A549 (cell line): ENCODE measurements around the gene SPATA1.

ENCODE experiments used
- CHD4 ChIP-seq: fragments of 200-600 bp; sonication (generic); IDR thresholded peaks from 2 replicates; pipeline ENCODE4 v1.6.1; 2016; ENCODE audit warnings: antibody characterized with exemption, mild to moderate bottlenecking, borderline replicate concordance
- CTCF ChIP-seq: fragments of >200 bp; sonication (Bioruptor Twin); formaldehyde crosslinking; IDR thresholded peaks from 3 replicates; pipeline ENCODE4 v1.5.1; 2016
- EP300 ChIP-seq, 2 experiments: fragments of >200 bp; sonication (Bioruptor Twin); formaldehyde crosslinking; IDR thresholded peaks; 2 replicates in 1 of 2; 3 replicates in 1 of 2; pipeline ENCODE4 v1.6.1; 2016 to 2017
- KDM1A ChIP-seq: fragments of 200-600 bp; sonication (generic); IDR thresholded peaks from 2 replicates; pipeline ENCODE4 v1.6.1; 2016; ENCODE audit warnings: low read depth, mild to moderate bottlenecking
- MAX ChIP-seq: IDR thresholded peaks from 2 replicates; pipeline ENCODE4 v1.6.1; 2012
- MYC ChIP-seq: IDR thresholded peaks from 2 replicates; pipeline ENCODE4 v1.6.1; 2012; ENCODE audit warnings: mild to moderate bottlenecking, inconsistent platforms, low read length, improper control_type of control experiment, borderline replicate concordance
- NFE2L2 ChIP-seq: fragments of 150-350 bp; conservative IDR thresholded peaks from 2 replicates; pipeline ENCODE4 v1.6.1; 2014; ENCODE audit warnings: low read length
- POLR2A ChIP-seq: IDR thresholded peaks from 2 replicates; pipeline ENCODE4 v1.6.1; 2012; ENCODE audit warnings: mild to moderate bottlenecking, low read length
- REST ChIP-seq: fragments of 200-600 bp; sonication (generic); IDR thresholded peaks from 2 replicates; pipeline ENCODE4 v1.6.1; 2016; ENCODE audit warnings: antibody characterized with exemption, mild to moderate bottlenecking, moderate library complexity
- TP53 ChIP-seq: fragments of 250-450 bp; sonication (Bioruptor Pico); IDR thresholded peaks from 2 replicates; pipeline ENCODE4 v1.5.0; 2021; ENCODE audit warnings: mild to moderate bottlenecking, moderate library complexity
- ZNF302 ChIP-seq: fragments of 250-450 bp; sonication (Bioruptor Pico); IDR thresholded peaks from 2 replicates; pipeline ENCODE4 v1.9.0; 2021; ENCODE audit warnings: inconsistent platforms, mild to moderate bottlenecking, moderate library complexity
- TF ChIP-seq, protein P1 (sequence below): fragments of 450-650 bp; IDR thresholded peaks from 2 replicates; pipeline ENCODE4 v1.6.1; 2014; ENCODE audit warnings: antibody characterized with exemption
- TF ChIP-seq, protein P2 (sequence below): fragments of >200 bp; sonication (Bioruptor Twin); formaldehyde crosslinking; IDR thresholded peaks from 3 replicates; pipeline ENCODE4 v1.6.1; 2016

DNA sequence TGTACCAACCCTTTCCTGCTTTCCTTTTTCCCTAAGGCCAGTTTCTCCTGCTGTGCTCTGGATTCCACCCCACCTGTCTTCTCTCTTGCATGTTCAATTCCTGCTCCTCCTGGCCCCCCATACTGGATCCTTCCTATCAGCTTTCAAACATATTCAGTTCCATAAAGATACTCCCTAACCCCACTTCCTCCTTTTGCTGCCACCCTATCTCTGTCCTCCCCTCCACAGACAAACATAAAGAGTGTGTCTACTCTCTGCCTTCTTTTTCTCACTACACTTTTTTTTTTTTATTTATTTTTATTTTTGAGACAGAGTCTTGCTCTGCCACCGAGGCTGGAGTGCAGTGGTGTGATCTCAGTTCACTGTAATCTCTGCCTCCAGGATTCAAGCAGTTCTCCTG, 44.1 kb upstream of the SPATA1 start:
- TF ChIP-seq REST (no peak), ZNF302 (CRISPR knock-in tag) (no peak), CTCF (no peak), TP53 (CRISPR knock-in tag) (no peak), NFE2L2 (no peak), KDM1A (no peak), EP300 (IDR thresholded peaks at IDR 0.05) (no peak), MYC (no peak), POLR2A (no peak), CHD4 (no peak), MAX (no peak)
- TF ChIP-seq, protein P1, sequence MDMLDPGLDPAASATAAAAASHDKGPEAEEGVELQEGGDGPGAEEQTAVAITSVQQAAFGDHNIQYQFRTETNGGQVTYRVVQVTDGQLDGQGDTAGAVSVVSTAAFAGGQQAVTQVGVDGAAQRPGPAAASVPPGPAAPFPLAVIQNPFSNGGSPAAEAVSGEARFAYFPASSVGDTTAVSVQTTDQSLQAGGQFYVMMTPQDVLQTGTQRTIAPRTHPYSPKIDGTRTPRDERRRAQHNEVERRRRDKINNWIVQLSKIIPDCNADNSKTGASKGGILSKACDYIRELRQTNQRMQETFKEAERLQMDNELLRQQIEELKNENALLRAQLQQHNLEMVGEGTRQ = no peak
- TF ChIP-seq, protein P2, sequence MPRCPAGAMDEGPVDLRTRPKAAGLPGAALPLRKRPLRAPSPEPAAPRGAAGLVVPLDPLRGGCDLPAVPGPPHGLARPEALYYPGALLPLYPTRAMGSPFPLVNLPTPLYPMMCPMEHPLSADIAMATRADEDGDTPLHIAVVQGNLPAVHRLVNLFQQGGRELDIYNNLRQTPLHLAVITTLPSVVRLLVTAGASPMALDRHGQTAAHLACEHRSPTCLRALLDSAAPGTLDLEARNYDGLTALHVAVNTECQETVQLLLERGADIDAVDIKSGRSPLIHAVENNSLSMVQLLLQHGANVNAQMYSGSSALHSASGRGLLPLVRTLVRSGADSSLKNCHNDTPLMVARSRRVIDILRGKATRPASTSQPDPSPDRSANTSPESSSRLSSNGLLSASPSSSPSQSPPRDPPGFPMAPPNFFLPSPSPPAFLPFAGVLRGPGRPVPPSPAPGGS = no peak
